ENCODE results near the gene ABCB1. TPM values are rescaled to one million over a fixed set of nuclear protein-coding genes. Genes with fewer than 3 reads are reported as not detected.
A peak's percentile ranks its signal among the peaks of the same experiment; 100 is the strongest.

ABCB1 gene
- total RNA-seq, 1 donor from 2014 or later: 0.78 TPM

DNA sequence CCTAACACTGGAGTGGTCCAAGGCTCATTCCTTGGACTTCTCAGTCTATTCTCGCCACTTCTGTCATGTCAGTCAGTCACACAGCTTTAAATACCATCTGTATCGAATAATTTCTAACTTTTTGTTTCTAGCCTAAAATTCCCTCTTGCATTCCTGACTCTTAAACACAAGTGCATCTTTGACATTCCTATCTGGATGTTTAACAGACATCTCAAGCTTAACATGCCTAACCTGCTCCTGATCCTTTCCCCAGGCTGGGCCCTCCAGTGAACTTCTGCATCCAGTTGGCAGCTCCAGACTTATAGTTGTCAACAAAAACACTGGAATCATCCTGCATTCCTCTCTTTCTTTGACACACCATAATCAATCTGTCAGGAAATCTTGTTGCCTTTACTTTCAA is 120.7 kb downstream of the ABCB1 start:
- no peak overlapping the region for H3K27ac Mint-ChIP-seq (ENCODE audit: unreplicated experiment)
- no peak for TF ChIP-seq CTCF (IDR thresholded peaks at IDR 0.05; ENCODE audit: partially characterized antibody, unreplicated experiment)
- H3K4me1 Mint-ChIP-seq (ENCODE audit: low read depth, unreplicated experiment): no peaks in the 10 kb centered on the region
- no peaks in the 10 kb centered on the region for H3K36me3 Mint-ChIP-seq (ENCODE audit: unreplicated experiment)
- H3K27me3 Mint-ChIP-seq (ENCODE audit: unreplicated experiment): peaks cover 3% of the 10 kb centered on the region
- no peak for DNase-seq
- no peaks in the 10 kb centered on the region for H3K9me3 Mint-ChIP-seq (ENCODE audit: unreplicated experiment)
- H3K4me3 Mint-ChIP-seq (ENCODE audit: unreplicated experiment): no peak overlapping the region

DNA sequence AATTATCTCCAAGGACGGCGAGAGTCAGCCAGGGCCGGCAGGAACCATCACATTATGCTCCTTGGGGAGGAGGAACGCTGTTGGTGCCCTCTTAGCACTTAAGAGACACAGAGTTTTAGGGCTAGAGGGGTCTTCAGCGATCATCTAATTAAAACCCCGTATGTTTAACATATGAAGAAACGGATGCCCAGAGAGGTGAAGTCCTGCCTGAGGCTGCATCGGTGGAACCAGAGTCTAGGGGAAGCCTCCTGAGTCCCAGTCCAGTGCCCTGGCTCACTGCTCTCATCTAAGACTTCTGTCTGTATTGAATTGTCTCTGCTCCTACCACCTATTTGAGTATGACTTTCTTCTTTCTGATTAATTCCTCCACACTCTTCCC is 124.5 kb downstream of the ABCB1 start:
- H3K4me3 Mint-ChIP-seq (ENCODE audit: unreplicated experiment): peak overlapping the region; percentile 57
- no peak for DNase-seq

DNA sequence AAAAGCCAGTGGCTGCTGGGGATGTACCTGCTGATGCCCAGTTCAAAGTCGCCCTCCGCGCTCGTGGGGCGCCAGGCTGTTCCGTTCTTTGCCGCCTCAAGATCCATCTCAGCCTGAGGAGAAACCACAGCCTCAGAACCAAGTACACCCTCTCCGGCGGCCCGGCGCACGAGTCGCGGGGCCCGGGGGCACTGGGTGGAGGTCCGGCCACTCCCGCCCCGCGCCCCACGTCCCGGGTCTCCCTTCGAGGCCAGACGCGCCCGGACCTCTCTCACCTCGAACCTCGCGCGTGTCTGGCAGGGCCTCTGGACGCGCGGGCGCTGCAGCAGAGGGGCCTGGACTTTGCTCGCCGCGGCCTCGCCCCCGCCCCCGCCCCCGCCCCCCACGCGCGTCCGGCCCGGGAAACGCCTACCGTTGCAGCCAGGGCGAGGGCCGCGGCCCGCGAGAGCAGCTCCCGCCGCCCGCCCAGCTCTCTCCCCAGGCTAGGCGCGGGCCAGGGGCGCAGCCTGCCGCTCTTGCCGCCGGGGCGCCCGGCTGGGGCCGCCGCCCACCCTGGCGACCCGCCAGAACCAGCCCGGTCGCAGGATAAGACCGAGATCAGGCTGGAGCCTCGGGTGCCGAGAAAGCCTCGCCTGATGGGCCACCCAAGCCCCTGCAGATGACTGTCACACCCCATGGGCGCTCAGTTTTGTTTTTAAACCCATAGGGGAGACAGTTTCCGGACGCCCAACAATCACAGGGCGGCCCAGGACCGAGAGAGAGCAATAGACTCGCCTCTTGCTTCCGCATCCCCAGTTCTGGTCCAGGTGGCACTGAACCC is 125.1 kb downstream of the ABCB1 start, which contains the start of gene ABCB4:
TSS of gene ABCB4 (minus strand) at position 322 of the 820 bp plus-strand sequence. CDS start at position 107, 215 bp downstream.
- Mint-ChIP-seq H3K27me3 (ENCODE audit: unreplicated experiment) (peaks cover 3% of the 10 kb centered on the region), H3K9me3 (ENCODE audit: unreplicated experiment) (no peaks in the 10 kb centered on the region), H3K36me3 (ENCODE audit: unreplicated experiment) (no peaks in the 10 kb centered on the region), H3K27ac (ENCODE audit: unreplicated experiment) (no peak within 1 kb of the TSS), H3K4me1 (ENCODE audit: low read depth, unreplicated experiment) (peaks cover 6% of the 10 kb centered on the region), H3K4me3 (ENCODE audit: unreplicated experiment) (peak within 1 kb of the TSS; percentile 73)
- peak; percentile 36 for DNase-seq
- TF ChIP-seq CTCF (IDR thresholded peaks at IDR 0.05; ENCODE audit: partially characterized antibody, unreplicated experiment): no peak

More for the DNA sequence above, 124.5 kb downstream of the ABCB1 start:
- Mint-ChIP-seq H3K27ac (ENCODE audit: unreplicated experiment) (no peak overlapping the region), H3K27me3 (ENCODE audit: unreplicated experiment) (peaks cover 3% of the 10 kb centered on the region), H3K9me3 (ENCODE audit: unreplicated experiment) (no peaks in the 10 kb centered on the region), H3K36me3 (ENCODE audit: unreplicated experiment) (no peaks in the 10 kb centered on the region), H3K4me1 (ENCODE audit: low read depth, unreplicated experiment) (peaks cover 6% of the 10 kb centered on the region)
- TF ChIP-seq CTCF (IDR thresholded peaks at IDR 0.05; ENCODE audit: partially characterized antibody, unreplicated experiment): no peak

DNA sequence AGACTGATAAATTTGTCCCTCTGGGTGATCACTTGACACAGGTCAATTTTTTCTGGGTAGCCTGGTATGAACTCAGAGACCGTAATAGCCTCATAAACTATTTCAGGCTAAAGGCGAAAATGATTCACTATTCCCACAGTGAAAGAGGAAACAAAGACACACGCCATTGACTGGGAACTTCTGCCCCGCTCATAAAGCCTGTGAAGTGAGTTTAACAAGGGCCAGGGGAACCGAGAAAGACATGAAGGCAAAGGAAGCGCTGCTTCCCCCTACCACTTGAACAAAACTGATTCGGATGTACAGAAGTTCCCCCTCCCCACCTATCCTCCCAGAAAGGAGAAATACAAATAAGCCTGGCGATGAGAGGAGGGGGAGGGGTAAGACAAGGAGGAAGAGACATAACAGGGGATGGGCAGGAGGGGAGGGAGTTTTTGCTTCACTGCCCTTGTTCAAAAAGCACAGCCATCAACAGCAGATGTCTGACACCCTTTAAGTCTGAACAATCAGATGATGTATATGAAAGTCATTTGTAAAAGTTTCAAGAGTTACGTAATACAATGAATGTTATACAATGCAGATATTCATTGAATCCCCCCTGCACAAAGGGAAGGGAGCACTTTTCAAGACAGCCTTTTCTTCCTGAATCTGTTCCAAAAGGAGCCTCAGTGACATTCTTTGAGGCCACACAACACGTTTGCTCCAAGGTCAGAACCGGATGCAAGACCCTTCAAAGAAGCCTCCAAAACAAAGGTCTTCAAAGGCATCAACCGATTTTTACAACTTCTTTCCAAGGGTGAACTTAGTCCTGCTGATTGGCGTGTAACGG is 125.9 kb downstream of the ABCB1 start:
- Mint-ChIP-seq H3K27me3 (ENCODE audit: unreplicated experiment) (peaks cover 3% of the 10 kb centered on the region), H3K4me1 (ENCODE audit: low read depth, unreplicated experiment) (peaks cover 6% of the 10 kb centered on the region)
- no peak for DNase-seq

More for the DNA sequence above, 125.9 kb downstream of the ABCB1 start:
- Mint-ChIP-seq H3K9me3 (ENCODE audit: unreplicated experiment) (no peaks in the 10 kb centered on the region), H3K4me3 (ENCODE audit: unreplicated experiment) (peak overlapping the region; percentile 73), H3K27ac (ENCODE audit: unreplicated experiment) (no peak overlapping the region), H3K36me3 (ENCODE audit: unreplicated experiment) (no peaks in the 10 kb centered on the region)
- no peak for TF ChIP-seq CTCF (IDR thresholded peaks at IDR 0.05; ENCODE audit: partially characterized antibody, unreplicated experiment)

All from glutamatergic neuron (in vitro differentiated cells).